Measurements from ENCODE around the gene NUDC.

DNA sequence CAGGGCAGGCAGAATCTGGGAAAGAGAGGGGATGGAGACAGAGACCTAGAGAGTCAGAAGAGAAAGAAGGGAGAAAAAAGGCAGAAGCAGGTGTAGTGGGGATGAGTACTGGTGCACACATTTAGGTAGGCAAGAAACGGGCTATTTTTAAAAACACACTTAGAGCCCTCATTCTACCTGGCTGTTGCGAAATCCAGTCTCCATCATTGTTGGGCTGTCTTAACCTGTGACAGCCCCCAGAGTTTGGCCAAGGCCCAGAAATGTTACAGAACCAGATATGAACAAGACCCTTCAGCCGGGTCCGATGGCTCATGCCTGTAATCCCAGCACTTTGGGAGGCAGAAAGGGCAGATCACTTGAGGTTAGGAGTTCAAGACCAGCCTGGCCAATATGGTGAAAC lies 51.3 kb downstream of the NUDC start:
- TF ChIP-seq, protein P1, sequence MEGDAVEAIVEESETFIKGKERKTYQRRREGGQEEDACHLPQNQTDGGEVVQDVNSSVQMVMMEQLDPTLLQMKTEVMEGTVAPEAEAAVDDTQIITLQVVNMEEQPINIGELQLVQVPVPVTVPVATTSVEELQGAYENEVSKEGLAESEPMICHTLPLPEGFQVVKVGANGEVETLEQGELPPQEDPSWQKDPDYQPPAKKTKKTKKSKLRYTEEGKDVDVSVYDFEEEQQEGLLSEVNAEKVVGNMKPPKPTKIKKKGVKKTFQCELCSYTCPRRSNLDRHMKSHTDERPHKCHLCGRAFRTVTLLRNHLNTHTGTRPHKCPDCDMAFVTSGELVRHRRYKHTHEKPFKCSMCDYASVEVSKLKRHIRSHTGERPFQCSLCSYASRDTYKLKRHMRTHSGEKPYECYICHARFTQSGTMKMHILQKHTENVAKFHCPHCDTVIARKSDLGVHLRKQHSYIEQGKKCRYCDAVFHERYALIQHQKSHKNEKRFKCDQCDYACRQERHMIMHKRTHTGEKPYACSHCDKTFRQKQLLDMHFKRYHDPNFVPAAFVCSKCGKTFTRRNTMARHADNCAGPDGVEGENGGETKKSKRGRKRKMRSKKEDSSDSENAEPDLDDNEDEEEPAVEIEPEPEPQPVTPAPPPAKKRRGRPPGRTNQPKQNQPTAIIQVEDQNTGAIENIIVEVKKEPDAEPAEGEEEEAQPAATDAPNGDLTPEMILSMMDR (IDR thresholded peaks at IDR 0.05): no peak
- TF ChIP-seq POLR2A (IDR thresholded peaks at IDR 0.05): no peak
